Spleen (tissue), 11 donors: Measurements from ENCODE around the gene LETMD1. TPM values are rescaled to one million over a fixed set of nuclear protein-coding genes. Genes with fewer than 3 reads are reported as not detected.

Experiments
- DNase-seq: peaks from one replicate; pipeline ENCODE4 v3.0.0-alpha.2; 2020
- H3K27ac ChIP-seq, 8 donors: fragments of 200-600 bp; sonication (generic) in 7 of 8; 1 replicate in 4 of 8; 2 replicates in 4 of 8; pipeline versions ENCODE4 v1.5.0 to v1.8.0; 2016 to 2021; ENCODE audit warnings: inconsistent platforms in 4 of 8, mild to moderate bottlenecking in 4 of 8, moderate library complexity in 1 of 8
- H3K27me3 ChIP-seq, 7 donors: fragments of 200-600 bp; sonication (generic) in 6 of 7; replicated peaks in 1 of 7; 1 replicate in 4 of 7; 2 replicates in 3 of 7; pipeline versions ENCODE4 v1.5.0 to v1.8.0; 2016 to 2021; ENCODE audit warnings: inconsistent platforms in 3 of 7, mild to moderate bottlenecking in 1 of 7
- H3K36me3 ChIP-seq, 6 donors: fragments of 200-600 bp; sonication (generic) in 5 of 6; 1 replicate in 4 of 6; 2 replicates in 2 of 6; pipeline versions ENCODE4 v1.5.0 to v1.8.0; 2016 to 2021; ENCODE audit warnings: inconsistent platforms in 2 of 6
- H3K4me1 ChIP-seq, 6 donors: fragments of 200-600 bp; sonication (generic) in 5 of 6; 1 replicate in 3 of 6; 2 replicates in 3 of 6; pipeline versions ENCODE4 v1.5.0 to v1.8.0; 2016 to 2021; ENCODE audit warnings: inconsistent platforms in 3 of 6
- H3K4me3 ChIP-seq, 8 donors: fragments of 200-600 bp; sonication (generic) in 7 of 8; 1 replicate in 4 of 8; 2 replicates in 4 of 8; pipeline versions ENCODE4 v1.5.0 to v1.8.0; 2016 to 2021; ENCODE audit warnings: inconsistent platforms in 4 of 8, mild to moderate bottlenecking in 4 of 8, moderate library complexity in 2 of 8
- H3K9me3 ChIP-seq, 8 donors: fragments of 200-600 bp; sonication (generic) in 7 of 8; 1 replicate in 4 of 8; 2 replicates in 4 of 8; pipeline versions ENCODE4 v1.5.0 to v1.8.0; 2016 to 2021; ENCODE audit warnings: inconsistent platforms in 4 of 8
- POLR2A ChIP-seq, 3 donors: fragments of 450-650 bp; IDR thresholded peaks; one replicate each; pipeline ENCODE4 v1.5.1; 2017; ENCODE audit warnings: antibody characterized with exemption in 3 of 3, mild to moderate bottlenecking in 1 of 3
- POLR2AphosphoS5 ChIP-seq, 3 donors: sonication (generic); formaldehyde crosslinking; IDR thresholded peaks; one replicate each; pipeline ENCODE4 v1.5.1; 2017; ENCODE audit warnings: antibody characterized with exemption in 3 of 3
- WGBS, 5 donors: extraction: QIAGEN DNeasy Blood & Tissue Kit in 3 of 5; methylation state at CpG; one replicate each; pipeline versions ENCODE4 v1.1.5 to v1.1.7; 2013 to 2018; 5-methylcytosine and 5-hydroxymethylcytosine counted together
- intact Hi-C: fragments of 100-400 bp; cut with DNase I; formaldehyde crosslinking; loops from one replicate; pipeline ENCODE4 v1.15.0; 2023; ENCODE audit warnings: low total_unique reads
- polyA plus RNA-seq, 3 donors: library from polyadenylated mRNA; stranded (reverse); fragments of 200-250 nt; gene quantifications; one replicate each; pipeline ENCODE4 v1.2.1, GENCODE V29; 2013
- total RNA-seq, 7 donors: library from RNA; depleted of rRNA in 3 of 7; stranded (reverse); fragments of >200 nt in 3 of 7; fragmentation: NEBNext Ultra II Directional in 4 of 7; extraction: Animal tissue kit (Norgen Biotek cat#: 25700) in 4 of 7; gene quantifications; one replicate each; pipeline versions ENCODE4 v1.1.0 to v1.2.1, GENCODE V29; 2016 to 2021
- TF ChIP-seq, protein P1 (sequence below), 11 experiments: fragments of 200-600 bp in 7 of 11; fragments of 450-650 bp in 4 of 11; sonication (generic) in 4 of 11; IDR thresholded peaks in 8 of 11; conservative IDR thresholded peaks in 3 of 11; 1 replicate in 7 of 11; 2 replicates in 4 of 11; pipeline versions ENCODE4 v1.4.0 to v1.8.0; 2016 to 2021; ENCODE audit warnings: antibody characterized with exemption in 11 of 11, inconsistent platforms in 4 of 11, mild to moderate bottlenecking in 1 of 11
- donor health status: healthy with polysubstance abuse.
- donor health status: DM: no; HTN: no; CAD: no; lungs with moderate emphysema.
- donor health status: DM: no; HTN: no; CAD: no.
- donor health status: Bipolar disorder and iron deficiency.
- donor health status: healthy.
- donor health status: DM: no; HTN: no; CAD: no.
- donor health status: DM: yes; HTN: yes; CAD: no.

LETMD1 gene
- total and polyA plus RNA-seq, 10 donors: 51.4 to 85.2 (median 60.0) TPM

DNA sequence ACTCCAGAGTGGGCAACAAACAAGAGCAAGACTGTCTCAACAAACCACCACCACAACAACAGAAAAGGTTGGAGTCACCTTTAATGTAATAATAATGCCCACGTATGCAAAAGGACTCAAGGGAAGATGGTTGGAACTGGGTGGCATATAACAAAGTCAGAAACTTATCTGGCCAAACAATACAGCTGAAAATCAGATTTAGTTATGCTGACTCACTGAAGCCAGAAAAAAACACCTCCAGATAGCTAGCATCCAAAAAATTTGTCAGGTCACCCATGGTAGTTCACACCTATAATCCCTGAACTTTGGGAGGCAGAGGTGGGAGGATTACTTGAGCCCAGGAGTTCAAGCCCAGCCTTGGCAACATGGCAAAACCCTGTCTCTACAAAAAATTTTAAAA, 46.3 kb upstream of the LETMD1 start:
- Histone ChIP-seq H3K9me3 (no peaks in the 10 kb centered on the region), H3K27ac (no peak overlapping the region), H3K4me3 (no peak overlapping the region), H3K27me3 (no peaks in the 10 kb centered on the region), H3K36me3 (peaks cover 0 to 100% (median 49%) of the 10 kb centered on the region in 6 donors), H3K4me1 (no peaks in the 10 kb centered on the region)
- intact Hi-C loops: no loop called here
- WGBS, 5 donors: 89 to 97% (median 96%) methylated on average over 1 of the region's 1 CpG
- TF ChIP-seq, protein P1, sequence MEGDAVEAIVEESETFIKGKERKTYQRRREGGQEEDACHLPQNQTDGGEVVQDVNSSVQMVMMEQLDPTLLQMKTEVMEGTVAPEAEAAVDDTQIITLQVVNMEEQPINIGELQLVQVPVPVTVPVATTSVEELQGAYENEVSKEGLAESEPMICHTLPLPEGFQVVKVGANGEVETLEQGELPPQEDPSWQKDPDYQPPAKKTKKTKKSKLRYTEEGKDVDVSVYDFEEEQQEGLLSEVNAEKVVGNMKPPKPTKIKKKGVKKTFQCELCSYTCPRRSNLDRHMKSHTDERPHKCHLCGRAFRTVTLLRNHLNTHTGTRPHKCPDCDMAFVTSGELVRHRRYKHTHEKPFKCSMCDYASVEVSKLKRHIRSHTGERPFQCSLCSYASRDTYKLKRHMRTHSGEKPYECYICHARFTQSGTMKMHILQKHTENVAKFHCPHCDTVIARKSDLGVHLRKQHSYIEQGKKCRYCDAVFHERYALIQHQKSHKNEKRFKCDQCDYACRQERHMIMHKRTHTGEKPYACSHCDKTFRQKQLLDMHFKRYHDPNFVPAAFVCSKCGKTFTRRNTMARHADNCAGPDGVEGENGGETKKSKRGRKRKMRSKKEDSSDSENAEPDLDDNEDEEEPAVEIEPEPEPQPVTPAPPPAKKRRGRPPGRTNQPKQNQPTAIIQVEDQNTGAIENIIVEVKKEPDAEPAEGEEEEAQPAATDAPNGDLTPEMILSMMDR (IDR thresholded peaks at IDR 0.05 in 8 of 11, conservative IDR thresholded peaks at IDR 0.05 in 3 of 11): no peak
- no peak for TF ChIP-seq POLR2A (IDR thresholded peaks at IDR 0.05)
- no peak for TF ChIP-seq POLR2AphosphoS5 (IDR thresholded peaks at IDR 0.05)
- no peak for DNase-seq

GRCh38 chr12:51004504-51004903, 43.6 kb upstream of the LETMD1 start:
- TF ChIP-seq POLR2AphosphoS5 (IDR thresholded peaks at IDR 0.05) (no peak), POLR2A (IDR thresholded peaks at IDR 0.05) (no peak)
- TF ChIP-seq, protein P1 (IDR thresholded peaks at IDR 0.05 in 8 of 11, conservative IDR thresholded peaks at IDR 0.05 in 3 of 11): no peak
- intact Hi-C loops: no loop called here
- Histone ChIP-seq H3K27me3 (no peaks in the 10 kb centered on the region), H3K27ac (no peak overlapping the region), H3K4me1 (peaks cover 0 to 18% (median 12%) of the 10 kb centered on the region in 6 donors), H3K9me3 (no peaks in the 10 kb centered on the region), H3K4me3 (no peak overlapping the region), H3K36me3 (peaks cover 0 to 89% (median 44%) of the 10 kb centered on the region in 6 donors)
- DNase-seq: no peak
- 72 to 91% (median 81%) methylated on average over 6 of the region's 6 CpGs for WGBS, 5 donors

DNA sequence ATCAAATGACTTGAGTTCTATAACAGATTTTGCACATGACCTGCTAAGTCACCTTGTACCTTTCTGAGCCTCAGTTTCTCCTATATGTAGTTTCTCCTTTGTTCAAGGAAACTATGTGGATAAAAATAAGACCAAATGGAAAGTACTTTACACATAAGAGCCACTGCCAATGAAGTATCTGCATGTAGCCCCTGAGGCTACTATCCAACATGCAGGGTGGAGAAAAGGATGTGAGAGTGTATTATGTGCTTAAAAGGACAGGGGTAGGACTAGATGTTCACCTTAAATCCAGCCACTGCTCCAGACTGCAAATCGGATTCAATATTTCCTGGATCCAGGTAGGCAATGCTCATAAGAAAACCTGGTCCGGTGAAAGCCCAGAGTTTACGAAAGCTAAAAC, 43.1 kb upstream of the LETMD1 start:
- no peaks in the 10 kb centered on the region for H3K27me3 ChIP-seq
- H3K36me3 ChIP-seq: peaks cover 0 to 84% (median 39%) of the 10 kb centered on the region in 6 donors
- no peak overlapping the region for H3K4me3 ChIP-seq
- no peak for DNase-seq
- WGBS, 5 donors: 95 to 99% (median 96%) methylated on average over 3 of the region's 3 CpGs
- peaks cover 0 to 23% (median 15%) of the 10 kb centered on the region in 6 donors for H3K4me1 ChIP-seq
- TF ChIP-seq POLR2AphosphoS5 (IDR thresholded peaks at IDR 0.05) (no peak), POLR2A (IDR thresholded peaks at IDR 0.05) (no peak)
- TF ChIP-seq, protein P1 (IDR thresholded peaks at IDR 0.05 in 8 of 11, conservative IDR thresholded peaks at IDR 0.05 in 3 of 11): no peak
- no peak overlapping the region for H3K27ac ChIP-seq
- intact Hi-C loops: no loop called here
- no peaks in the 10 kb centered on the region for H3K9me3 ChIP-seq

GRCh38 chr12:51005671-51006070, 42.5 kb upstream of the LETMD1 start:
- Histone ChIP-seq H3K4me1 (peaks cover 0 to 26% (median 15%) of the 10 kb centered on the region in 6 donors), H3K4me3 (no peak overlapping the region), H3K27ac (no peak overlapping the region), H3K36me3 (peaks cover 0 to 78% (median 36%) of the 10 kb centered on the region in 6 donors), H3K9me3 (no peaks in the 10 kb centered on the region), H3K27me3 (no peaks in the 10 kb centered on the region)
- no peak for DNase-seq
- WGBS, 5 donors: 89 to 100% (median 92%) methylated on average over 3 of the region's 3 CpGs
- TF ChIP-seq, protein P1 (IDR thresholded peaks at IDR 0.05 in 8 of 11, conservative IDR thresholded peaks at IDR 0.05 in 3 of 11): no peak
- intact Hi-C loops: no loop called here
